LHCN-M2 (cell line): Measurements from ENCODE around the gene TARBP1. TPM values are rescaled to one million over a fixed set of nuclear protein-coding genes. Genes with fewer than 3 reads are reported as not detected.
"Not testable (repeated sequence)": the region's sequence is repeated elsewhere in the genome, so short reads cannot be mapped to it uniquely, and the experiment has no call there.

Experiments used
- DNase-seq: peaks from one replicate; pipeline ENCODE4 v3.0.0-alpha.2; 2012; ENCODE audit warnings: low read depth
- total RNA-seq: library from RNA; depleted of rRNA; stranded (reverse); fragments of >200 nt; gene quantifications from 2 replicates; pipeline ENCODE4 v1.2.3, GENCODE V29; 2014

The TARBP1 gene
- total RNA-seq, 1 experiment from 2014 or later: 13.1 TPM

DNA sequence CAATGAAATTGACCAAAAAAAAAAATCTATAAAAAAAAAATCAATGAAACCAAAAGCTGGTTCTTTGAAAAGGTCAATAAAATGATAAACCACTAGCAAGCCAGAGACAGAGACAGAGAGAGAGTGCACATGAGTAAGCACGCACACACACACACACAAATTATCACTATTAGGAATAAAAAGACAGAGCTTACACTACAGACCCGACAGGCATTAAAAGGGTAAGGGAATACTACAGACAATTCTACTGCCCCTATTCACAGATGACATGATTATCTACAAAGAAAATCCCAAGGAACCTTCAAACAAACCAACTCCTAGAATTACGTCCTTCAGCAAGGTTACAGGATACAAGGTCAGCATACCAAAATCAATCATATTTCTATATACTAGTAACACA, 38.6 kb downstream of the TARBP1 start:
- DNase-seq: no peak

GRCh38 chr1:234438579-234438978, 40.4 kb downstream of the TARBP1 start:
- no peak for DNase-seq

GRCh38 chr1:234437423-234438171, 41.4 kb downstream of the TARBP1 start:
- DNase-seq: peak; percentile 26

GRCh38 chr1:234435620-234436019, 43.4 kb downstream of the TARBP1 start:
- DNase-seq: no peak

- DNase-seq: no peak
Measured at GRCh38 chr1:234434706-234435105, 44.3 kb downstream of the TARBP1 start.

- DNase-seq: peak; percentile 32
Measured at GRCh38 chr1:234433563-234434285, 45.3 kb downstream of the TARBP1 start.

DNA sequence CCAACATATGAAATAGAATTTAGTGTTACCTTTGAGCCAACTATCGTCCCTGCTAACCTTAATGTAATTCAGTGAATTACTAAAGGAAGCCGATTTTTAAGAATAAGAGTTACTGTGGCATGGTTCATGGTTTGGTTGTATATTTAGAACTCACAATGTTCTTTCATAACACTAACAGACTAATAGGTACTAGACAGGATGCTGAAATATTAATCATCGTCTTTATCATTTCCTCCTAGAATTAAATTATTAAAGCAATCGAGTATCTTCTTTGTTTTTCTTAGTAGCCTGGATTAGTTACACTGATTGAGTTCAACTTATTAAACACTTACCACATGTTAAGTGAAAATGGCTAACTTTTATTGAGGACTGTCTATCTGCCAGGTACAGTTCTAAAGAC, 47.7 kb downstream of the TARBP1 start:
- no peak for DNase-seq

- DNase-seq: no peak
Measured at GRCh38 chr1:234430691-234431090, 48.3 kb downstream of the TARBP1 start.

DNA sequence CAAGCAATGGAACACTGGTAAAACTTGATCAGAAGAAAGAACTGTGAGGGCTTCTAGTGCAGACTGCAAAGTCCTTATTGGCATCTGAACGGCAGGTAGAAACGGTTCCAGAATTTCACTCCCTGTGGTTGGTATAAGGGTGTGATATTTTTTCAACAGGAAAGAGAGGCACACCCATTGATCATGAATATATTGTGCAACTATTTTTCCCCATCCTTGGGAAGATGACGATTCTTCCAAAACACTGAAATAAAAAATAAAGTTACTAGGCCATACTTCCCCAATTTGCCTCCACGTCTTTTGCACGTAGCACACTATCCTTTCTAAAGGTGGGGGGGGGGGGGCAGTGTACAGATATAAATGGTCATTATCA, 49.6 kb downstream of the TARBP1 start:
- no peak for DNase-seq

DNA sequence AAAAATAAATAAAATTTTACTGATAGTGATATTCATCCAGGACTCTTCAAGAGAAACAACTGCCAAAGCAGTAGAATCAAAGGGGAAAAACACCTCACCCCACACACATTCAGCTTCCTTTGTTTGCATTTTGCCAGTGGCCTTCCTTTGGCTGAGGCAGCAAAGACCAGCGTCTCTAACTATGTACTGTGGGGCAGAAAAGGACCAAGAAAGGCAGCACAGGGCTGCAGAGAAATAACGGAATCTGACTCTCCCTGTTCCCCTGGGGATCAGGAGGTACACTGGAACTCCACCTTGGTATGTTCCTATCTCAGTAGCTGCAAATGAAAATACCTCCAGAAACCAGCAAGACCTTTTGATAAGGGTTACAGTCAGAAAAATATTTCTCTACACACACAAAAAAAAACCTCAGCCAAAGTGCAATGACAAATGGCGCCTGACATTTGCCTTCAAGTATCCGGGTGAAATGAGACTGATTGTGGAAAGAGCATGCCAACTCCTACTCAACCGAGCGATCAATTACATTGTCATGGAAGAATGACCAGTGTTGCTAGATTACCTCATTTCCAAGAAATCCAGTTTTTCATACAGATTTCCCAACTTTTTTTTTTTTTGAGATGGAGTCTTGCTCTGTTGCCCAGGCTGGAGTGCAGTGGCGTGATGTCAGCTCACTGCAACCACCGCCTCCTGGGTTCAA, 50.9 kb downstream of the TARBP1 start:
- DNase-seq: no peak

DNA sequence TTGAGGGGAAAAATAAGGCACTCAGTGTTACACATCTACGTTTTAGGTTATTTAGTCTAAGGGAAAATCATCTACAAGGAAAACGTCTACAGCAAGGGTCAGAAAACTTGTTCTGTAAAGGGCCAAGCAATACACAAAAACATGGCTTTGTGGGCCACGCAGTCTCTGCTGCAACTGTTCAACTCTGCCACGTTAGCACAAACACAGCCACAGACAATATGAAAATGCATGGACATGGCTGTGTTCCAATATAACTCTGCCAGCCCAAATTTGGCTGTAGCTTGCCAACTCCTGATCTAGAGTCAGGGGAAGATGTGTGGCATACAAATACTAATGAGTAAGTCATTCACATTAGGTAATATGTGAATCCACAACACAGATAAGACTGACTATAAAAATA, 65.0 kb downstream of the TARBP1 start:
- DNase-seq: no peak

DNA sequence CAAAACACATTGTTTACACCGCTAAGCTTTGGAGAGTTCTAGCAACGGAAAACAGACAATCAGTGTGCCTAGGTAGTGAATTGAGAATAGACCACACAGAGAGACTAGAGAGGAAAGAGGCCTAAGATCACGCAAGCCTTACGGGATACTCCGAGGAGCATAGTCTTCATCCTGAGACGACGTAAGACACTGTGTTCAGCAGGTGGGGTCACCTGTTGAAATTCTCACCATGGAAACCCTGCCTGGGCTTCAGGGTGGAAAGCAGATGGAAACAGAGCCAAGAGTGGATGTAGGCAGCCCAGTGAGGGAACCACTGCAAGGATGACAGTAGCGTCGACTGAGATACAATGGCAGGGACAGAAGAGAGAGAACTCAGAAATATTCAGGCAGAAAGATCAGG, 65.5 kb downstream of the TARBP1 start:
- DNase-seq: no peak

DNA sequence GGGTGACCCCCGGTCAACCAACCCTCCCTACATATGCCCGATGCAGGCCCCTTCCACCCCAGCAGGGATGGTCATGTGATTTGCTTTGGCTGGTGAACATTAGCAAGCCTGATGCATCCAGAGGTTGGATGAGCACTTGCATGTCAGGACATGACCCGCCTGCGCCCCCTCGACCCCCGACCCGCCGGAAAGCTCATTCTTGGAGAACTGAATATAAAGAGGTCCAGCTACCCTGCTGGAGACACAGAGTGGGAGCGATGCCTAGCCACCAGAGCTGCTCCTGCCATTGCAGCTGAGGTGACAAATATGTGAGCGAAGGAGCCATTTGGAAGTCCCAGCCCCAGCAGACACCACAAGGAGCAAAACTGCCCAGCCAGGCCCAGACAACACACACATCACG, 66.1 kb downstream of the TARBP1 start:
- DNase-seq: no peak

DNA sequence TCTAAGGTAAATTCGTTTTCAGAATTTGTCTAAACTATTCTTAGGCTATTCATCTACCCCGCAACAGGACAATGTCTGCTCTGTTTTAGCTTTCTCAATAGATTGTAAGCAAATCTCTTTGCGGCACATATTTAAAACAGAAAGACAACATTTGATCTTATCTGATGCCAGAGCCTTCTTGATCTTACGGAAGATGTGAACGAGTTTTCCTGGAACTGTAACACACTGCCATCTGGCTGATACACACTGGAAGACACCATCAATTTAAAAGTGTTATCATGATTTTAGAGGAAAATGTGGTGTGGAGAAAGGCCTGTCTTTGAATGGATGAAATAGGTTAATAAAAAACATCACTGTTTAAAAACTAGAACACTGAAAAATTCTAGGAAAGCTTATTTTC, 69.7 kb downstream of the TARBP1 start:
- no peak for DNase-seq

DNA sequence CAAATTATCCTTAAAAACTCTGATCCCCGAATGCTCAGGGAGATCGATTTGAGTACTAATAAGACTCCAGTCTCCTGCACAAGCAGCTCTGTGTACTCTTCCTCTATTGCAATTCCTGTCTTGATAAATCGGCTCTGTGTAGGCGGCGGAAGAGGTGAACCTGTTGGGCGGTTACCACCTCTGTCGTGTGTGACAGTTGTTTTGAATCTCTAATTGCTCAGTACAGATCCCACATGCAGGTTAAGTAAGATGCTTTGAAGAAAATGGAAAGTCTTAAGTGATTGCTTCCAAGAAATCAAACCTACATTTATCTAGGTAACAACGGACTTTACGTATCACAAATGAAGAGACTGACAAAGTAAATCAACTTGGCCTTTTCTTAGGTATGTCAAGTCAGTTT, 70.2 kb downstream of the TARBP1 start:
- DNase-seq: no peak

DNA sequence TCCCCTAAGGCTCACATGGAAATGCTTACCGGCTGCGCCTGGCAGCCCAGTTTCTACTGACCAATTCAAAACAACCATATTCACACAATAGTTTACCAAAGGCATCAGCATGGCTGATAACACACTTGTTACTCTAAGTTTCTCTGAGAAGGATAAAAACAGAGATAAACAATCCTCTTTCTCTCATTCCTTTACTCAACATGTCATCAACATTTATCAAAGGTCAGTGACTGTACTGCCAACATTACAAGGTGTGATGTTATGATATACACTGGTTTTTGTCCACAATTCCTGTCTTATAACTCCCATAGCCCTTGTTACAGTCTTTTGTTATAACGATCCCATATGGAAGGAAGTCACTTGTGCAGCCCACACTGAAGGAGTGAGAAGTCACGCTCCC, 72.1 kb downstream of the TARBP1 start:
- DNase-seq: no peak

GRCh38 chr1:234405676-234406075, 73.3 kb downstream of the TARBP1 start:
- no peak for DNase-seq

- no peak for DNase-seq
Measured at GRCh38 chr1:234402939-234403338, 76.0 kb downstream of the TARBP1 start.

- no peak for DNase-seq
Measured at GRCh38 chr1:234401658-234402057, 77.3 kb downstream of the TARBP1 start.

GRCh38 chr1:234400773-234401172, 78.2 kb downstream of the TARBP1 start:
- DNase-seq: no peak

DNA sequence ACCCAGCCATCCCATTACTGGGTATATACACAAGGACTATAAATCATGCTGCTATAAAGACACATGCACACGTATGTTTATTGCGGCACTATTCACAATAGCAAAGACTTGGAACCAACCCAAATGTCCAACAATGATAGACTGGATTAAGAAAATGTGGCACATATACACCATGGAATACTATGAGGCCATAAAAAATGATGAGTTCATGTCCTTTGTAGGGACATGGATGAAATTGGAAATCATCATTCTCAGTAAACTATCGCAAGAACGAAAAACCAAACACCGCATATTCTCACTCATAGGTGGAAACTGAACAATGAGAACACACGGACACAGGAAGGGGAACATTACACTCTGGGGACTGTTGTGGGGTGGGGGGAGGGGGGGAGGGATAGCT, 79.5 kb downstream of the TARBP1 start:
- DNase-seq: not testable (repeated sequence)

- peak; percentile 16 for DNase-seq
Measured at GRCh38 chr1:234398849-234399381, 80.1 kb downstream of the TARBP1 start.
